Activated CD4-positive, alpha-beta memory T cell treated with anti-CD3 and anti-CD28 coated beads, Interleukin-2, amount 10 ng/mL, durations not matched to agents 7 days and 5 days (primary cell): ENCODE measurements around the gene ALG3. TPM values are rescaled to one million over a fixed set of nuclear protein-coding genes. Genes with fewer than 3 reads are reported as not detected.

Source experiments
- CTCF ChIA-PET: fragments of 350-600 bp; sonication (Branson Sonifier 250); formaldehyde crosslinking; loops from one replicate; lab custom pipeline; 2021; ENCODE audit warnings: antibody characterized with exemption, inconsistent platforms; lab: Charles Lee
- POLR2A ChIA-PET: fragments of 350-600 bp; sonication (Branson Sonifier 250); formaldehyde crosslinking; loops from one replicate; lab custom pipeline; 2021; ENCODE audit warnings: antibody characterized with exemption; lab: Charles Lee
- DNase-seq: peaks from one replicate; pipeline ENCODE4 v3.0.0-alpha.2; 2020
- H3K27ac Mint-ChIP-seq: one replicate; pipeline ENCODE4 v1.8.0; 2021; ENCODE audit warnings: mild to moderate bottlenecking, mixed read lengths
- H3K27me3 Mint-ChIP-seq: one replicate; pipeline ENCODE4 v1.8.0; 2021; ENCODE audit warnings: mixed read lengths
- H3K36me3 Mint-ChIP-seq: one replicate; pipeline ENCODE4 v1.8.0; 2021; ENCODE audit warnings: low read depth, mixed read lengths
- H3K4me1 Mint-ChIP-seq: one replicate; pipeline ENCODE4 v1.8.0; 2021; ENCODE audit warnings: mixed read lengths
- H3K4me3 Mint-ChIP-seq: one replicate; pipeline ENCODE4 v1.8.0; 2021; ENCODE audit warnings: mild to moderate bottlenecking, mixed read lengths
- H3K9me3 Mint-ChIP-seq: one replicate; pipeline ENCODE4 v1.8.0; 2021; ENCODE audit warnings: mixed read lengths
- total RNA-seq, 2 experiments: library from RNA; stranded (reverse); gene quantifications; one replicate each; pipeline ENCODE4 v1.2.3, GENCODE V29; 2021

The ALG3 gene
- 10 to 100 TPM; 33.3 to 35.3 TPM for total RNA-seq

- Mint-ChIP-seq H3K4me3 (peak within 1 kb of the TSS; percentile 83), H3K36me3 (peaks cover 12% of the 10 kb centered on the region), H3K27ac (peak within 1 kb of the TSS; percentile 89), H3K9me3 (no peaks in the 10 kb centered on the region), H3K4me1 (peaks cover 17% of the 10 kb centered on the region), H3K27me3 (no peaks in the 10 kb centered on the region)
- peak; percentile 88 for DNase-seq
- ChIA-PET POLR2A (interaction anchor here (0.7 to 1.9 kb wide), 4 partner anchors 11 to 114 kb away, joined by 3 to 9 read pairs (median 4); partner anchors contain the start of gene EIF2B5), CTCF (interaction anchor here (1.0 to 1.9 kb wide), 4 partner anchors 21 to 364 kb away, joined by 3 to 8 read pairs (median 5); partner anchors contain the start of gene PARL)
Observed at GRCh38 chr3:184248454-184249411, at the start of gene ALG3. ALG3 (minus strand) TSS chr3:184248962; CDS start chr3:184248940, 22 bp downstream.

GRCh38 chr3:184296616-184297015 is 47.9 kb upstream of the ALG3 start:
- ChIA-PET POLR2A (no interaction called here), CTCF (interaction anchor here (0.6 kb wide), 1 partner anchor 160 kb away, joined by 3 read pairs; no protein-coding TSS in a partner anchor)
- peaks cover 24% of the 10 kb centered on the region for H3K4me1 Mint-ChIP-seq
- H3K36me3 Mint-ChIP-seq = peaks cover 16% of the 10 kb centered on the region
- H3K27me3 Mint-ChIP-seq = no peaks in the 10 kb centered on the region
- H3K27ac Mint-ChIP-seq = no peak overlapping the region
- no peaks in the 10 kb centered on the region for H3K9me3 Mint-ChIP-seq
- no peak overlapping the region for H3K4me3 Mint-ChIP-seq
- DNase-seq = no peak

GRCh38 chr3:184295771-184296170 is 47.0 kb upstream of the ALG3 start:
- CTCF ChIA-PET = interaction anchor here (1.2 kb wide), 1 partner anchor 401 kb away, joined by 6 read pairs; no protein-coding TSS in a partner anchor

GRCh38 chr3:184291738-184292445 is 43.1 kb upstream of the ALG3 start:
- no peak for DNase-seq
- Mint-ChIP-seq H3K9me3 (no peaks in the 10 kb centered on the region), H3K4me3 (no peak overlapping the region), H3K27me3 (peaks cover 5% of the 10 kb centered on the region), H3K36me3 (no peaks in the 10 kb centered on the region), H3K4me1 (no peaks in the 10 kb centered on the region), H3K27ac (no peak overlapping the region)
- ChIA-PET POLR2A (no interaction called here), CTCF (interaction anchor here (0.8 to 8.6 kb wide), 2 partner anchors 42 to 65 kb away, joined by 3 to 53 read pairs; partner anchors contain the start of gene EEF1AKMT4)

More at GRCh38 chr3:184295771-184296170, 47.0 kb upstream of the ALG3 start:
- Mint-ChIP-seq H3K9me3 (no peaks in the 10 kb centered on the region), H3K4me3 (no peak overlapping the region), H3K4me1 (peaks cover 20% of the 10 kb centered on the region), H3K27ac (no peak overlapping the region), H3K36me3 (peaks cover 10% of the 10 kb centered on the region), H3K27me3 (no peaks in the 10 kb centered on the region)
- DNase-seq = no peak
- POLR2A ChIA-PET = no interaction called here

- H3K27ac Mint-ChIP-seq = no peak overlapping the region
- no peaks in the 10 kb centered on the region for H3K4me1 Mint-ChIP-seq
- POLR2A ChIA-PET = no interaction called here
- CTCF ChIA-PET = interaction anchor here (8.6 kb wide), 1 partner anchor 64 kb away, joined by 53 read pairs; no protein-coding TSS in a partner anchor
- H3K4me3 Mint-ChIP-seq = no peak overlapping the region
- no peak for DNase-seq
- no peaks in the 10 kb centered on the region for H3K9me3 Mint-ChIP-seq
- peaks cover 7% of the 10 kb centered on the region for H3K27me3 Mint-ChIP-seq
- no peaks in the 10 kb centered on the region for H3K36me3 Mint-ChIP-seq
Observed at GRCh38 chr3:184291044-184291737, 42.4 kb upstream of the ALG3 start.

- Mint-ChIP-seq H3K27ac (no peak overlapping the region), H3K4me1 (no peaks in the 10 kb centered on the region), H3K9me3 (no peaks in the 10 kb centered on the region), H3K27me3 (peaks cover 11% of the 10 kb centered on the region), H3K36me3 (no peaks in the 10 kb centered on the region), H3K4me3 (no peak overlapping the region)
- ChIA-PET POLR2A (no interaction called here), CTCF (interaction anchor here (2.3 to 8.6 kb wide), 2 partner anchors 41 to 63 kb away, joined by 8 to 53 read pairs; partner anchors contain the start of gene EEF1AKMT4)
- no peak for DNase-seq
Observed at GRCh38 chr3:184290331-184290730, 41.6 kb upstream of the ALG3 start.

GRCh38 chr3:184289426-184289938 is 40.7 kb upstream of the ALG3 start:
- no peaks in the 10 kb centered on the region for H3K9me3 Mint-ChIP-seq
- no peak overlapping the region for H3K27ac Mint-ChIP-seq
- ChIA-PET POLR2A (interaction anchor here (1.0 kb wide), 1 partner anchor 61 kb away, joined by 3 read pairs; no protein-coding TSS in a partner anchor), CTCF (interaction anchor here (0.6 to 8.6 kb wide), 15 partner anchors 18 to 405 kb away, joined by 3 to 53 read pairs (median 4); partner anchors contain the start of genes EEF1AKMT4 and PARL)
- peak; percentile 73 for DNase-seq
- peaks cover 11% of the 10 kb centered on the region for H3K27me3 Mint-ChIP-seq
- H3K4me3 Mint-ChIP-seq = no peak overlapping the region
- H3K4me1 Mint-ChIP-seq = no peaks in the 10 kb centered on the region
- H3K36me3 Mint-ChIP-seq = no peaks in the 10 kb centered on the region

- H3K36me3 Mint-ChIP-seq = no peaks in the 10 kb centered on the region
- no peak overlapping the region for H3K27ac Mint-ChIP-seq
- H3K4me3 Mint-ChIP-seq = no peak overlapping the region
- ChIA-PET CTCF (interaction anchor here (0.6 to 8.6 kb wide), 2 partner anchors 58 to 149 kb away, joined by 3 to 53 read pairs; no protein-coding TSS in a partner anchor), POLR2A (no interaction called here)
- peak; percentile 36 for DNase-seq
- no peaks in the 10 kb centered on the region for H3K4me1 Mint-ChIP-seq
- H3K9me3 Mint-ChIP-seq = no peaks in the 10 kb centered on the region
- peaks cover 18% of the 10 kb centered on the region for H3K27me3 Mint-ChIP-seq
Observed at GRCh38 chr3:184284696-184285095, 35.9 kb upstream of the ALG3 start.

GRCh38 chr3:184283681-184284080 is 34.9 kb upstream of the ALG3 start:
- Mint-ChIP-seq H3K27me3 (peaks cover 20% of the 10 kb centered on the region), H3K36me3 (no peaks in the 10 kb centered on the region), H3K4me1 (no peaks in the 10 kb centered on the region), H3K9me3 (no peaks in the 10 kb centered on the region), H3K4me3 (no peak overlapping the region), H3K27ac (no peak overlapping the region)
- POLR2A ChIA-PET = no interaction called here
- no peak for DNase-seq
- CTCF ChIA-PET = interaction anchor here (0.6 kb wide), 1 partner anchor 822 kb away, joined by 3 read pairs; no protein-coding TSS in a partner anchor

- no peak overlapping the region for H3K27ac Mint-ChIP-seq
Observed at GRCh38 chr3:184282941-184283340, 34.2 kb upstream of the ALG3 start.

GRCh38 chr3:184277366-184277765 is 28.6 kb upstream of the ALG3 start:
- Mint-ChIP-seq H3K27me3 (peaks cover 44% of the 10 kb centered on the region), H3K9me3 (no peaks in the 10 kb centered on the region), H3K36me3 (no peaks in the 10 kb centered on the region), H3K27ac (no peak overlapping the region), H3K4me1 (no peaks in the 10 kb centered on the region), H3K4me3 (no peak overlapping the region)
- DNase-seq = no peak
- CTCF ChIA-PET = no interaction called here
- POLR2A ChIA-PET = no interaction called here

More at GRCh38 chr3:184282941-184283340, 34.2 kb upstream of the ALG3 start:
- H3K27me3 Mint-ChIP-seq = peaks cover 21% of the 10 kb centered on the region
- H3K4me1 Mint-ChIP-seq = no peaks in the 10 kb centered on the region
- H3K4me3 Mint-ChIP-seq = no peak overlapping the region
- CTCF ChIA-PET = no interaction called here
- H3K36me3 Mint-ChIP-seq = no peaks in the 10 kb centered on the region
- no peak for DNase-seq
- POLR2A ChIA-PET = no interaction called here
- no peaks in the 10 kb centered on the region for H3K9me3 Mint-ChIP-seq
